Esophagus (tissue), 2 donors: ENCODE results near the gene FLG2. TPM values are rescaled to one million over a fixed set of nuclear protein-coding genes. Genes with fewer than 3 reads are reported as not detected.
"Not testable (repeated sequence)": the region's sequence is repeated elsewhere in the genome, so short reads cannot be mapped to it uniquely, and the experiment has no call there.

Experiments used
- H3K27ac ChIP-seq, 2 donors: one replicate each; pipeline ENCODE4 v1.5.1; 2013; ENCODE audit warnings: low read depth in 2 of 2, mild to moderate bottlenecking in 2 of 2, inconsistent platforms in 1 of 2, low read length in 1 of 2, moderate library complexity in 1 of 2
- H3K27me3 ChIP-seq, 2 donors: one replicate each; pipeline ENCODE4 v1.6.1; 2013; ENCODE audit warnings: low read length in 2 of 2, control low read depth in 1 of 2, mild to moderate bottlenecking in 1 of 2; ENCODE audit not compliant: insufficient read depth in 2 of 2, control insufficient read depth in 1 of 2
- H3K36me3 ChIP-seq, 2 donors: one replicate each; pipeline ENCODE4 v1.6.1; 2013; ENCODE audit warnings: low read length in 1 of 2; ENCODE audit not compliant: control insufficient read depth in 2 of 2, insufficient read depth in 2 of 2
- H3K4me1 ChIP-seq, 2 donors: one replicate each; pipeline ENCODE4 v1.6.1; 2013; ENCODE audit warnings: low read length in 1 of 2; ENCODE audit not compliant: control insufficient read depth in 2 of 2, insufficient read depth in 2 of 2
- H3K4me3 ChIP-seq, 2 donors: one replicate each; pipeline ENCODE4 v1.5.1; 2013; ENCODE audit warnings: low read length in 2 of 2, mild to moderate bottlenecking in 2 of 2, low read depth in 1 of 2, moderate library complexity in 1 of 2
- H3K9me3 ChIP-seq, 2 donors: one replicate each; pipeline ENCODE4 v1.6.1; 2013; ENCODE audit warnings: mild to moderate bottlenecking in 2 of 2, low read depth in 1 of 2, low read length in 1 of 2, moderate library complexity in 1 of 2; ENCODE audit not compliant: control insufficient read depth in 2 of 2, insufficient read depth in 1 of 2
- WGBS, 2 donors: extraction: QIAGEN DNeasy Blood & Tissue Kit; methylation state at CpG; one replicate each; pipeline ENCODE4 v1.1.7; 2013; 5-methylcytosine and 5-hydroxymethylcytosine counted together
- polyA plus RNA-seq, 2 donors: library from polyadenylated mRNA; stranded (reverse); fragments of 200-250 nt; gene quantifications; one replicate each; pipeline ENCODE4 v1.2.3, GENCODE V29; 2013
- donor health status: healthy with polysubstance abuse.
- donor health status: Bipolar disorder and iron deficiency.

Gene FLG2
- polyA plus RNA-seq, 2 donors = 0.04 to 0.10 TPM

- not testable (repeated sequence) for H3K4me1 ChIP-seq, H3K4me3 ChIP-seq, H3K36me3 ChIP-seq, H3K27ac ChIP-seq, H3K9me3 ChIP-seq, H3K27me3 ChIP-seq
- WGBS, 2 donors = 92 to 94% methylated on average over 22 to 24 of the region's 25 CpGs
Observed at GRCh38 chr1:152303139-152303872, 56.5 kb downstream of the FLG2 start.

Other genes starting within 250 kb of the FLG2 start
- under 1 TPM; 0.13 to 0.33 TPM for gene TCHH, start 244.6 kb downstream of the FLG2 start, polyA plus RNA-seq
- gene RPTN, start 200.8 kb downstream of the FLG2 start, polyA plus RNA-seq = 1 to 10 TPM in 1 of 2 donors, under 1 TPM in 1; 0.20 to 1.3 TPM
- under 1 TPM; 0.01 to 0.08 TPM for gene HRNR, start 135.8 kb downstream of the FLG2 start, polyA plus RNA-seq
- 10 to 100 TPM in 1 of 2 donors, 1 to 10 TPM in 1; 1.8 to 34.7 TPM for gene FLG, start 34.8 kb downstream of the FLG2 start, polyA plus RNA-seq
- 1,000 to 10,000 TPM; 4,198 to 5,125 TPM for gene CRNN, start 54.3 kb upstream of the FLG2 start, polyA plus RNA-seq
- gene LCE5A, start 150.8 kb upstream of the FLG2 start, polyA plus RNA-seq = under 1 TPM in 1 of 2 donors, not detected in 1; 0.18 TPM
- gene CRCT1, start 154.5 kb upstream of the FLG2 start, polyA plus RNA-seq = 1,000 to 10,000 TPM in 1 of 2 donors, 100 to 1,000 TPM in 1; 659 to 3,090 TPM
- gene LCE3E, start 206.8 kb upstream of the FLG2 start, polyA plus RNA-seq = 100 to 1,000 TPM in 1 of 2 donors, 1 to 10 TPM in 1; 5.0 to 110 TPM
- 100 to 1,000 TPM in 1 of 2 donors, 1 to 10 TPM in 1; 3.6 to 546 TPM for gene LCE3D, start 220.5 kb upstream of the FLG2 start, polyA plus RNA-seq
- not detected for gene LCE3C, start 240.2 kb upstream of the FLG2 start, polyA plus RNA-seq